ENCODE data around the gene TMEM69. TPM values are rescaled to one million over a fixed set of nuclear protein-coding genes. Genes with fewer than 3 reads are reported as not detected.

The TMEM69 gene, protein sequence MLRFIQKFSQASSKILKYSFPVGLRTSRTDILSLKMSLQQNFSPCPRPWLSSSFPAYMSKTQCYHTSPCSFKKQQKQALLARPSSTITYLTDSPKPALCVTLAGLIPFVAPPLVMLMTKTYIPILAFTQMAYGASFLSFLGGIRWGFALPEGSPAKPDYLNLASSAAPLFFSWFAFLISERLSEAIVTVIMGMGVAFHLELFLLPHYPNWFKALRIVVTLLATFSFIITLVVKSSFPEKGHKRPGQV
- 12.2 and 13.1 TPM in 2 replicates for total RNA-seq

DNA sequence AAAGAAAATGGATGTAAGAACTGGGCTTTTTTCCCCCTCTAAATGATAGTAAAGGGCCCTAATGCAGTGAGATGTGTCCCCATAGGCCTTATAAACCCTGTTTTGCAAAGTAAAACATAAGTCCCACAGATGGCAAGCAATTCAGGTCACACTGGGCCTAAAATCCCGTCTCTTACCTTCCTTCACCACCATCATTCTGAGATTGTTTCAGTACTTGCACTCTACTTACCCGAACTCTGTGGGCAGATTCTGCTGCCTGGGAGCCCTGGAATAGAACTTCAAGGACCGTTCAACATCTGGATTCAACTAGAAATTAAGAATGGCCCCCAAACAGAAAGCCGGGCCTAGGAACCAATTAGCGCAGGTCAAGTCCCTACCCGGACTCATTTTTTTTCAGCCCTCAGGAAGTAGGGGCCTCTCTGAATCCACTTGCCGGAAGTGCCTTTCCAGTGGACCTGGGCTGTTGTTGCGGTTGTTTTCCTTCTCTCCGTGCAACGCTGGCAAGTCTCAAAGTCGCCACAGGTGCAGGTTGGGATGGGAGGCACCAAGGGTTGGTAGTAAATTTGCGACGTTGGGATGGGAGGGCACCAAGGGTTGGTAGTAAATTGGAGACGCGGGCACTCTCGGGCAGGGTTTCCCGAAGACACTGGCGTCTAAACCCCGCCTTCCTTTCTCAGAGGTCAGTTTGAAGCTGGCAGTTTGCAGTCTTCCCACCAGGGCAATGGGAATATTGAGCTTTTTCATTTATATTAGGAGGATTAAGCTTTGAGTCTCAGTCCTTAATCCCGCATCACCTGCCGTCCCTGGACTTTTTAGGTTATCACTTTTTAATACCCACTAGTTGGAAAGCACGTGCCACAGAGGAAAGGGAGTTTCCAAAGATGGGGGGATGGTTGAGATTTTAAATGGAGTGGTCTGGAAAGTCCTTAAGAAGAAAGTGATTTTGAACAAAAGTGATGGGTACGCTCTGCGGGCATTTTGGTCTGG is at the start of gene TMEM69:
Gene TMEM69, plus strand, starts transcription at position 428 of the 987 bp plus-strand sequence. CDS start 2,888 bp downstream, outside the sequence.

DNA sequence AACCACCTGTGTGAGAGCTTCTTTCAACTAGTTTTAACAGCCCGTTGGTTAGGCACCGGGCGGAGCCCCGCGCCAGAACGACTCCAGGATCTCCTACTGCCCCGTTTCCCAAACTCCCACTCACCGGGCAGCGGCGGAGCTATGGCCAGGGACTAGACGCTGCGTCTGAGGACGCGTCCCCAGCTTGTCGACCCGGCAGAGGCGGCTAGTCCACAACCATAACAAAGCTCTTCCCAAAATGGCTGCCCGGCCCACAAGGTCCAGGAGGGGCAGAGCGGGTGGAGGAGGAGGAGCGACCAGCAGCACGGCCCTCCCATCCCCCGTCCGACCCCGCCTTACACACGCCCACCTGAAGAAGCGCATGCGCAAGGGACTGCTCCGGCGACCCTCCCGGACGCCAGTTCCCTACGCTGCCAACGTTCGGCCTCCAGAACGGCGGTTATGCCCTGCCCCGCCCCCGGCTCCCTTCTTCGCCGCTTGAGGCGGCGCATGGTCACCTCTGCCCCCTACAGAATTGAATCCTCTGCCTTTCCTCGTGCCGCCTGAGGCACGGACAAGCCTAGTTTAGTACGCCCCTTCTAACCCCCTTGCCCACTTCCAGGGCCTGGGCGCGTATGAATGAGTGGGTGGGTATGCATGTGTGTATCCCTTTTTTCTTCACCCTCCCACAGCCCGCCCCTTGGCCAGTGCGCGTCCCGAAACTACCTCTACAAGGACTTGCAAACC is 1.5 kb upstream of the TMEM69 start, which contains the start of gene GPBP1L1:
Gene GPBP1L1, minus strand, starts transcription at position 246 of the 726 bp plus-strand sequence. CDS start 27,446 bp downstream, outside the sequence.

Other genes with a start within 250 kb of the TMEM69 start
- 1.6 and 2.9 TPM in 2 replicates for gene TESK2, start 197.0 kb upstream of the TMEM69 start, total RNA-seq
- gene CCDC163, start 188.1 kb upstream of the TMEM69 start, total RNA-seq = 0.53 and 0.56 TPM in 2 replicates
- 1.7 and 1.8 TPM in 2 replicates for gene MMACHC, start 187.9 kb upstream of the TMEM69 start, total RNA-seq
- gene PRDX1, start 166.3 kb upstream of the TMEM69 start, total RNA-seq = 559 and 636 TPM in 2 replicates
- gene AKR1A1, start 137.4 kb upstream of the TMEM69 start, total RNA-seq = 174 and 209 TPM in 2 replicates
- gene NASP, start 104.1 kb upstream of the TMEM69 start, total RNA-seq = 33.4 and 51.8 TPM in 2 replicates
- 0.53 and 0.75 TPM in 2 replicates for gene CCDC17, start 64.1 kb upstream of the TMEM69 start, total RNA-seq
- gene GPBP1L1, start 1.6 kb upstream of the TMEM69 start, total RNA-seq = 87.2 and 89.6 TPM in 2 replicates
- 14.6 and 15.3 TPM in 2 replicates for gene IPP, start 62.5 kb downstream of the TMEM69 start, total RNA-seq
- 19.9 and 21.0 TPM in 2 replicates for gene MAST2, start 115.4 kb downstream of the TMEM69 start, total RNA-seq

Data from aortic smooth muscle cell (primary cell).